SJCRH30 (cell line): ENCODE measurements around the gene SLC48A1. TPM values are rescaled to one million over a fixed set of nuclear protein-coding genes. Genes with fewer than 3 reads are reported as not detected.

Source experiments
- DNase-seq, 2 experiments: peaks; one replicate each; pipeline ENCODE4 v3.0.0-alpha.2; 2015 to 2020
- H3K27ac ChIP-seq: fragments of 250-450 bp; sonication (Bioruptor Pico); 2 replicates; pipeline ENCODE4 v1.5.1; 2020; ENCODE audit warnings: mild to moderate bottlenecking, moderate library complexity
- H3K27me3 ChIP-seq: fragments of 250-450 bp; sonication (Bioruptor Pico); 2 replicates; pipeline ENCODE4 v1.5.1; 2020; ENCODE audit warnings: mild to moderate bottlenecking, moderate library complexity
- H3K36me3 ChIP-seq: fragments of 250-450 bp; sonication (Bioruptor Pico); 2 replicates; pipeline ENCODE4 v1.5.1; 2020; ENCODE audit warnings: mild to moderate bottlenecking, moderate library complexity
- H3K4me1 ChIP-seq: fragments of 250-450 bp; sonication (Bioruptor Pico); 2 replicates; pipeline ENCODE4 v1.5.1; 2020; ENCODE audit warnings: mild to moderate bottlenecking, moderate library complexity
- H3K4me3 ChIP-seq: fragments of 250-450 bp; sonication (Bioruptor Pico); 2 replicates; pipeline ENCODE4 v1.5.1; 2020; ENCODE audit warnings: mild to moderate bottlenecking, moderate library complexity
- H3K9me3 ChIP-seq: fragments of 250-450 bp; sonication (Bioruptor Pico); replicated peaks from 2 replicates; pipeline ENCODE4 v1.5.1; 2020; ENCODE audit warnings: mild to moderate bottlenecking, moderate library complexity
- total RNA-seq: library from RNA; depleted of rRNA; stranded (reverse); fragments of >200 nt; shearing (Covaris generic); gene quantifications from 2 replicates; pipeline ENCODE4 v1.2.3, GENCODE V29; 2014

The SLC48A1 gene
- total RNA-seq, 1 experiment from 2014 or later: 1.4 TPM

DNA sequence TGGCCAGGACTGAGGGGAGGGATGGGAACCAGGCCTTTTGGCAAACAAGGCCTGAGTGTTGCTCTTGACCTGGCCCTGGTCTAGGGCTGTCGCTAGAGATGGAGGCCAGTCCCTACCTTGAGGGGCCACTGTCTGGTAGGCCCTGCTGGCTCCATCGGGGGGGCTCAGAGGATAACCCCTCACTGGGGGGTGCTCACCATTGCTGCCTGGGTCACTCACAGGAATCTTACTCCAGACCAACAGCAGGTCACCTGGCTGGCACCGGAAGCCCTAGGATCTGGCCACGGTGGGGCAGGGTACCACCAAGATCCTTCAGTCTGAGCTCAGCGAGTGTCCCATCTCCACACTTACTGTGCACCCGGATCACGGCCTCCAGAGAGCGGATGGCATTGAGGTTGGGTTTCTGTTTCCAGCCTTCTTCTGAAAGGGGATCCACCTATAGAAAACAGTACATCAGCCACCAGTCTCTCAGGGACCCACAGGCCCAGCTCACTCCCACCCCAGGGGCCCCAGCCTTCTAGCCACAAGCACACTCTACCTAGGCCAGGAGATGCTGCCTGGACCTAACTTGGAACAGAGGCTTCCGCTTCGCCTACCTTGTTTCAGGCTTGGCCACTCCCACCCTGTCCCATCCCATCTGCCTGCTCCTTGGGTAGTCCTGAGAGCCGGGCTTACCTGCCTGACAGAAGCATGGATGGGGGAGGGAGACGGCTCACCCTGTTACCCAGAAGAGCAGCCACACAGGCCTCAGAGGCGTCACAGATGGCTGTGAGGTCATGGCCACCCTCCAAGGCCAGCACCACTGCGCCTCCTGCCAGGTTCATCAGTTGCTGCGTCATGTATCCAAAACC is 12.2 kb downstream of the SLC48A1 start:
- Histone ChIP-seq H3K27me3 (no peaks in the 10 kb centered on the region), H3K4me3 (no peak overlapping the region), H3K36me3 (peaks cover 67% of the 10 kb centered on the region), H3K27ac (no peak overlapping the region), H3K9me3 (no peaks in the 10 kb centered on the region), H3K4me1 (no peaks in the 10 kb centered on the region)
- DNase-seq: no peak

GRCh38 chr12:47785887-47786661 is 13.0 kb downstream of the SLC48A1 start:
- Histone ChIP-seq H3K27ac (no peak overlapping the region), H3K36me3 (peaks cover 72% of the 10 kb centered on the region), H3K4me1 (no peaks in the 10 kb centered on the region), H3K27me3 (no peaks in the 10 kb centered on the region), H3K9me3 (no peaks in the 10 kb centered on the region), H3K4me3 (no peak overlapping the region)
- DNase-seq: no peak

DNA sequence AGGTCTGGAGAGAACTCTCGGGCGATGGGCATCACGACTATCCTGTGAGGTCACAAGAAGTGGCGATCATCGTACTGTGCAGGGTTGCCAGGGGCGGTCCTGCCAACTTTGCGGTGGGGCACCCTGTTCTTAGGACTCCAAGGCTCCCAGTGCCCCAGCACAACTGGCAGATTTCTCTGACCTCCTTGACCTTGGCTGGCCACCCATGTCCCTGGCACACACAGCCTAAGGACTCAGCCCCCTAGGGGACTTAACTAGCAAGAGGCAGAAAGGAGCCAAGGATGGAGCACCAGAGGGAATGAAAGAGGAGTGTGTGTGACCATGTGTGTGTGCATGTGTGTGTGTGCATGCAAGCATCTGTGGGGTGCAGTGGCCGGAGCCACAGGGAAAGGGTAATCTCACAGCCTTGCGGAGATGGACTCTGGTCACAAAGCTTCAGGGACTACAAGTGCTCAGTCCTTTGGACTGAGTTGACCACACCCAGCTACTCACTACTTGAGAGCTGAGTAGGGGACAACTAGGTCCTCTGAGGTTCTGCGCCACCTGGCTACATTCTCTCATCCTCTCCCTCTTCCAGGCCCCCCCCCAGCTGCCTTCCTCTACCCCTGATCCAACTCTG is 13.7 kb downstream of the SLC48A1 start:
- Histone ChIP-seq H3K27me3 (no peaks in the 10 kb centered on the region), H3K4me3 (no peak overlapping the region), H3K4me1 (no peaks in the 10 kb centered on the region), H3K9me3 (no peaks in the 10 kb centered on the region), H3K36me3 (peaks cover 75% of the 10 kb centered on the region), H3K27ac (no peak overlapping the region)
- no peak for DNase-seq

GRCh38 chr12:47787596-47788319 is 14.7 kb downstream of the SLC48A1 start:
- H3K9me3 ChIP-seq: no peaks in the 10 kb centered on the region
- H3K4me3 ChIP-seq: no peak overlapping the region
- no peaks in the 10 kb centered on the region for H3K27me3 ChIP-seq
- no peak overlapping the region for H3K27ac ChIP-seq
- peaks cover 76% of the 10 kb centered on the region for H3K36me3 ChIP-seq
- no peaks in the 10 kb centered on the region for H3K4me1 ChIP-seq
- no peak for DNase-seq

GRCh38 chr12:47789141-47789540 is 16.1 kb downstream of the SLC48A1 start:
- no peaks in the 10 kb centered on the region for H3K9me3 ChIP-seq
- H3K27me3 ChIP-seq: no peaks in the 10 kb centered on the region
- no peak for DNase-seq
- no peaks in the 10 kb centered on the region for H3K4me1 ChIP-seq
- H3K27ac ChIP-seq: no peak overlapping the region
- no peak overlapping the region for H3K4me3 ChIP-seq
- H3K36me3 ChIP-seq: peaks cover 72% of the 10 kb centered on the region

DNA sequence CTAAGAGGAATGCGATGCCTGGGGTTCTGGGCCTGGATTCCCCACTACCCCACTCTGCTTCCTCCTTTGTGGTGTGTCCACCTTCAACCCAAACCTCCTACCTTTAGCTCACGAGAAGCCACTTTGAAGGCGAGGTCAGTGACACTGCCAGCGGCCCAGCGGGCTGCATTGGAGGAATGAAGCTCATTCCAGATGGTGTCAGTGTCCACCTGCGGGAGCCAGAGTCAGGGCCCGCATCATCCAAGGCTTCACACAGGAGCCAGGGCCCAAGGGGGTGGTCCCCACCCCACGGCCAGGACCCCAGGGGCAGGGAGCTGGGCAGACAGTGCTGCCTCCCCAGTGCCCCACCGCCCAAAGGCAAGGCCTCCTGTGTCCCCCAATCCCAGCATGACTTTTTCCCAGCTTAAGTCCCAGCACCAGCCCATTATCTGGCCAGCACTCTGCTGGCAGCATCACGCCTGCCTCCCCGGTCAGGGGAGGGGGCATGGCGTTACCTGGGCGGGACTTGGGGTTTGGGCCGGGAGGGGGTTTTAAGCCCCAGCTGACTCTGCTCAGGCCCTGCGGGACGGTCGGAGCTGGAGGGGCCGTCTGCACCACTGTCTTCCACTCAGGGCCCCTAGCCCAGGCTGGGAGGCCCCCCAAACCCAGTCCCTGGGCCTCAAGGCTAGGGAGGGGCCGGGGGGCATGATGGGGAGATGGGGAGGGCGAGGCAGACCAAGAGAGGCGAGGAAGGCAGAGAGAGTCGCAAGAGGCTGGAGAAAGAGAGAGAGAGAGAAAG is 16.9 kb downstream of the SLC48A1 start:
- DNase-seq: no peak
- H3K36me3 ChIP-seq: peaks cover 72% of the 10 kb centered on the region
- H3K27ac ChIP-seq: no peak overlapping the region
- H3K9me3 ChIP-seq: no peaks in the 10 kb centered on the region
- H3K27me3 ChIP-seq: no peaks in the 10 kb centered on the region
- H3K4me3 ChIP-seq: no peak overlapping the region
- no peaks in the 10 kb centered on the region for H3K4me1 ChIP-seq

DNA sequence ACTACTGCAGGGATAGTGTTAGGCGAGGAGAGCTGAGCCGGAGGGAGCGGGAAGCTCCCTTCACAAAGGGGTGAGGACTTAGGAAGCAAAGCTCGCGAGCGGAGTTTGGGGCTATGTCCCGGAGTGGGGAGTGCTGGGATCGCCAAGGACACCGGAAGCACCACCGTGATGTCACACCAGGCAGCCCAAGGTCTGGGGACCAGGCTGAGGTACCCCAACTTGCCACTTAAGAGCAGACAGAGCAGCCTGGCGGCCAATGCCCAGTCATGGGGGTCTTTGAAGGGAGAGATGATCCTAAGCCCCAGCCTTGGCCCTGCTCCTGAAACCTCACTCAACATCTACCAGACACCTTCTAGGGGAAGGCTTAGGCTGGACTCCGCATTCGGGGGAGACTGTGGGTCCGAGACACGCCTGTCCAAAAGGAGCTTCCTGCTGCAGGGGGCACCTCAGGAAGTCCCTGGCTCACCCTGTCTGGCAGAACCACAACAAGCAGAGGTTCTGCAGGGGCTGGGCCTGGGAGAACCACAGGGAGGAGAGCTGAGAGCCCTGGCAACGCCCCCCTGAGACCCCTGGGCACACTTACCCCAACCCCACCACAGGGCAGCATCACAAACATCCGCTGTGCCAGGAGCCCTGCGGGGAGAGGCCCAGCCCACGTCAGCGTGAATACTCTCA is 17.8 kb downstream of the SLC48A1 start:
- no peak for DNase-seq
- Histone ChIP-seq H3K4me3 (no peak overlapping the region), H3K36me3 (peaks cover 70% of the 10 kb centered on the region), H3K27me3 (no peaks in the 10 kb centered on the region), H3K9me3 (no peaks in the 10 kb centered on the region), H3K27ac (no peak overlapping the region), H3K4me1 (no peaks in the 10 kb centered on the region)

DNA sequence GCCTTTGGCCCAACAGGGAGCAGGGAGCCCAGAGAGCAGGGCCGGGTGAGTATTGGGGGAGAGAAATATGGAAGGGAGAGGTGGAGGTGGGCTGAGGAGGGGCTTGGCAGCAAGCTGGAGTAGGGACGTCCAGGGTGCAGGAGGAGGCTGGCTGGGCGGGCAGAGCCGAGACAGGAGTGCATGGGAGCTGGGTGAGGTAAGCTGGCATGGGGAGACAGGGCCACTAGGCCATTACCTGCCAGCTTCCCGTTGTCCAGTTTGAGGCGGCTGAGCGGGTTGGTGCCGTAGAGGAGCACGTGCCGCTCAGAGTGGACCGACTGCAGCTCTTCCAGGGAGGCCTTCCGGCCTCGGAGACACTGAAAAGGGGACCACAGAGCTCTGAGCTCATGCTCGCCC is 18.3 kb downstream of the SLC48A1 start:
- Histone ChIP-seq H3K9me3 (no peaks in the 10 kb centered on the region), H3K27ac (no peak overlapping the region), H3K4me3 (no peak overlapping the region), H3K4me1 (no peaks in the 10 kb centered on the region), H3K36me3 (peaks cover 70% of the 10 kb centered on the region), H3K27me3 (no peaks in the 10 kb centered on the region)
- DNase-seq: no peak

- peaks cover 70% of the 10 kb centered on the region for H3K36me3 ChIP-seq
- no peak overlapping the region for H3K4me3 ChIP-seq
- H3K4me1 ChIP-seq: no peaks in the 10 kb centered on the region
- no peak overlapping the region for H3K27ac ChIP-seq
- H3K27me3 ChIP-seq: no peaks in the 10 kb centered on the region
- no peaks in the 10 kb centered on the region for H3K9me3 ChIP-seq
- no peak for DNase-seq
Observed at GRCh38 chr12:47791874-47792273, 18.8 kb downstream of the SLC48A1 start.

DNA sequence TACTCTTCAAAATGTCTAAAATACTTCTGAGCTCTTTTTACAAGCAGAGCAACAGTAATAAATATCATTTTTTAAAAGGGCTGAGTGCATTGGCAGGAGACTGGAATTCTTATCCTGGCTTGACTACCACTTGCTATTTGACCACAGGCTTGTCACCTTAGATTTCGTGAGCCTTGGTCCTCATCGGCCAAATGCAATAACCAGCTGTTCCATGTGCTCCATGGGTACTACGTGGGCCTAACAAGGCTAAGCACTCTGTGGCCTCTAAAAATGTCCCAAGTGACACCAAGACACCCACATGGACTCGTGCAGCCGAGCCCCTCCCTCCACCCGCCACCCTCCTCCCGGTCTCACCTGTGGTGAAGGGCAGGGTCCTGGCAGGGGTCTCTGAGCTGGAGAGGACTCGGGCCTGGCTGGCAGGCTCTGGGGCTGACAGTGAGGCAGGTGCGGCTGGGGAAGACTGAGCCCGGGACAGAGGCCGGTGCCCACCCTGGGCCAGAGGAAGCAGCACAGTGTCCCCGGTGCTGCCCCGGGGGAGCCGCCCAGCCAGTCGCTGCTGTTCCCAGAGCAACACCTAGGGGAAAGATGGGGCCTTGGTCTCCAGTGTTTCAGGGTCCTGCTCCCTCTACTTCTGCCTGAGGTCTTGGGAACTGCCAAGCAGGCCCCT is 20.1 kb downstream of the SLC48A1 start:
- H3K4me3 ChIP-seq: no peak overlapping the region
- H3K27ac ChIP-seq: no peak overlapping the region
- peaks cover 58% of the 10 kb centered on the region for H3K36me3 ChIP-seq
- no peak for DNase-seq
- H3K9me3 ChIP-seq: no peaks in the 10 kb centered on the region
- no peaks in the 10 kb centered on the region for H3K4me1 ChIP-seq
- no peaks in the 10 kb centered on the region for H3K27me3 ChIP-seq

- H3K36me3 ChIP-seq: peaks cover 43% of the 10 kb centered on the region
- H3K27me3 ChIP-seq: no peaks in the 10 kb centered on the region
- no peaks in the 10 kb centered on the region for H3K4me1 ChIP-seq
- H3K27ac ChIP-seq: no peak overlapping the region
- DNase-seq: no peak
- H3K4me3 ChIP-seq: no peak overlapping the region
- no peaks in the 10 kb centered on the region for H3K9me3 ChIP-seq
Observed at GRCh38 chr12:47794679-47795078, 21.6 kb downstream of the SLC48A1 start.

GRCh38 chr12:47795121-47795813 is 22.2 kb downstream of the SLC48A1 start:
- Histone ChIP-seq H3K9me3 (no peaks in the 10 kb centered on the region), H3K4me3 (no peak overlapping the region), H3K36me3 (peaks cover 42% of the 10 kb centered on the region), H3K27me3 (no peaks in the 10 kb centered on the region), H3K27ac (no peak overlapping the region), H3K4me1 (no peaks in the 10 kb centered on the region)
- DNase-seq: no peak
